ENCODE measurements around the gene PIP5K1A.
A peak's percentile ranks its signal among the peaks of the same experiment; 100 is the strongest.

DNA sequence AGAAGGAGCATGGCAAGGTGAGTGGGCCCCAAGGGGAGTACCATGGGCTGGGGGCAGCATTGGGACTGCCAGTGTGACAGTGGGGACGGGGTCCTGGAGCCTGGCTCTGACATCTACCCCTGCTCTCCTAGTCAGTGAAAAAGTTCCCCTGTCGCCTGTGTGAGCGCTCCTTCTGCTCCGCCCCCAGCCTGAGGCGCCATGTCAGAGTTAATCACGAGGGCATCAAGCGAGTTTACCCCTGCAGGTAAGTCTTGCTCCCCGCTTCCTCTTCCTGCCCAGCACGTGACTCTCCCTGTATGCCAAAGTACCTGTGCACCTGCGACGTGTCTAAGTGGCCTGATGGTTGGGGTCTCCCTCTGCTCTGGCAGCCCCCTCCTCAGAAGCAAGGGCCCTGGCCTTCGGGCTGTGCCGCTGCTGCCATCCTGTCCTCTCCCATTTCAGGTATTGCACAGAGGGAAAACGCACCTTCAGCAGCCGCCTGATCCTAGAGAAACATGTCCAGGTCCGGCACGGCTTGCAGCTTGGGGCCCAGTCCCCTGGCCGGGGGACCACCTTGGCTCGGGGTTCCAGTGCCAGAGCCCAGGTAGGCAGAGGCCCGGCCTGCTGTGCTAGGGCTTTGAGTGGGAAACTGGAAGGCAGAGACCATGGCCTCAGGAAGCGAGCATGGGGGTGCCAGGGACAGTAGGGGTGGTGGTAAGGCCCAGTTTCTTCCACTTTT is 91.8 kb downstream of the PIP5K1A start:
- no peak for TF ChIP-seq CBX5 (IDR thresholded peaks at IDR 0.05; ENCODE audit: borderline replicate concordance, low read depth)
- no peak for TF ChIP-seq ATF1 (CRISPR knock-in tag; IDR thresholded peaks at IDR 0.05)
- no peak for TF ChIP-seq ATF1 (tag; IDR thresholded peaks at IDR 0.05)
- 0 out of 2 replicates have a peak, but pooled peaks have one; percentile 44 for TF ChIP-seq POLR2A (conservative IDR thresholded peaks at IDR 0.05)
- TF ChIP-seq, protein P1, sequence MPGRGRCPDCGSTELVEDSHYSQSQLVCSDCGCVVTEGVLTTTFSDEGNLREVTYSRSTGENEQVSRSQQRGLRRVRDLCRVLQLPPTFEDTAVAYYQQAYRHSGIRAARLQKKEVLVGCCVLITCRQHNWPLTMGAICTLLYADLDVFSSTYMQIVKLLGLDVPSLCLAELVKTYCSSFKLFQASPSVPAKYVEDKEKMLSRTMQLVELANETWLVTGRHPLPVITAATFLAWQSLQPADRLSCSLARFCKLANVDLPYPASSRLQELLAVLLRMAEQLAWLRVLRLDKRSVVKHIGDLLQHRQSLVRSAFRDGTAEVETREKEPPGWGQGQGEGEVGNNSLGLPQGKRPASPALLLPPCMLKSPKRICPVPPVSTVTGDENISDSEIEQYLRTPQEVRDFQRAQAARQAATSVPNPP (IDR thresholded peaks at IDR 0.05; ENCODE audit: borderline replicate concordance, insufficient read depth, insufficient read length) = no peak
- no peak for TF ChIP-seq HNRNPH1 (optimal IDR thresholded peaks at IDR 0.05; ENCODE audit: low read depth, low read length)
- TF ChIP-seq MXI1 (IDR thresholded peaks at IDR 0.05; ENCODE audit: low read depth, low read length) = no peak
- no peak for TF ChIP-seq HDGF (IDR thresholded peaks at IDR 0.05)
- TF ChIP-seq CHCHD3 (CRISPR knock-in tag; IDR thresholded peaks at IDR 0.05) = no peak
- TF ChIP-seq, protein P2, sequence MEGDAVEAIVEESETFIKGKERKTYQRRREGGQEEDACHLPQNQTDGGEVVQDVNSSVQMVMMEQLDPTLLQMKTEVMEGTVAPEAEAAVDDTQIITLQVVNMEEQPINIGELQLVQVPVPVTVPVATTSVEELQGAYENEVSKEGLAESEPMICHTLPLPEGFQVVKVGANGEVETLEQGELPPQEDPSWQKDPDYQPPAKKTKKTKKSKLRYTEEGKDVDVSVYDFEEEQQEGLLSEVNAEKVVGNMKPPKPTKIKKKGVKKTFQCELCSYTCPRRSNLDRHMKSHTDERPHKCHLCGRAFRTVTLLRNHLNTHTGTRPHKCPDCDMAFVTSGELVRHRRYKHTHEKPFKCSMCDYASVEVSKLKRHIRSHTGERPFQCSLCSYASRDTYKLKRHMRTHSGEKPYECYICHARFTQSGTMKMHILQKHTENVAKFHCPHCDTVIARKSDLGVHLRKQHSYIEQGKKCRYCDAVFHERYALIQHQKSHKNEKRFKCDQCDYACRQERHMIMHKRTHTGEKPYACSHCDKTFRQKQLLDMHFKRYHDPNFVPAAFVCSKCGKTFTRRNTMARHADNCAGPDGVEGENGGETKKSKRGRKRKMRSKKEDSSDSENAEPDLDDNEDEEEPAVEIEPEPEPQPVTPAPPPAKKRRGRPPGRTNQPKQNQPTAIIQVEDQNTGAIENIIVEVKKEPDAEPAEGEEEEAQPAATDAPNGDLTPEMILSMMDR (IDR thresholded peaks at IDR 0.05 in 2 of 3, conservative IDR thresholded peaks at IDR 0.05 in 1 of 3; ENCODE audit: insufficient read depth in 2 of 3, low read depth in 1 of 3, low read length in 3 of 3) = no peak
- TF ChIP-seq U2AF1 (optimal IDR thresholded peaks at IDR 0.05; ENCODE audit: low read depth, low read length) = no peak
- TF ChIP-seq, protein P3, sequence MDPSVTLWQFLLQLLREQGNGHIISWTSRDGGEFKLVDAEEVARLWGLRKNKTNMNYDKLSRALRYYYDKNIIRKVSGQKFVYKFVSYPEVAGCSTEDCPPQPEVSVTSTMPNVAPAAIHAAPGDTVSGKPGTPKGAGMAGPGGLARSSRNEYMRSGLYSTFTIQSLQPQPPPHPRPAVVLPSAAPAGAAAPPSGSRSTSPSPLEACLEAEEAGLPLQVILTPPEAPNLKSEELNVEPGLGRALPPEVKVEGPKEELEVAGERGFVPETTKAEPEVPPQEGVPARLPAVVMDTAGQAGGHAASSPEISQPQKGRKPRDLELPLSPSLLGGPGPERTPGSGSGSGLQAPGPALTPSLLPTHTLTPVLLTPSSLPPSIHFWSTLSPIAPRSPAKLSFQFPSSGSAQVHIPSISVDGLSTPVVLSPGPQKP (CRISPR knock-in tag; IDR thresholded peaks at IDR 0.05) = no peak
- TF ChIP-seq SAFB2 (IDR thresholded peaks at IDR 0.05; ENCODE audit: borderline replicate concordance, low read depth, low read length, severe bottlenecking) = no peak
- TF ChIP-seq, protein P4, sequence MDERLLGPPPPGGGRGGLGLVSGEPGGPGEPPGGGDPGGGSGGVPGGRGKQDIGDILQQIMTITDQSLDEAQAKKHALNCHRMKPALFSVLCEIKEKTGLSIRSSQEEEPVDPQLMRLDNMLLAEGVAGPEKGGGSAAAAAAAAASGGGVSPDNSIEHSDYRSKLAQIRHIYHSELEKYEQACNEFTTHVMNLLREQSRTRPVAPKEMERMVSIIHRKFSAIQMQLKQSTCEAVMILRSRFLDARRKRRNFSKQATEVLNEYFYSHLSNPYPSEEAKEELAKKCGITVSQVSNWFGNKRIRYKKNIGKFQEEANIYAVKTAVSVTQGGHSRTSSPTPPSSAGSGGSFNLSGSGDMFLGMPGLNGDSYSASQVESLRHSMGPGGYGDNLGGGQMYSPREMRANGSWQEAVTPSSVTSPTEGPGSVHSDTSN (CRISPR knock-in tag; IDR thresholded peaks at IDR 0.05; ENCODE audit: low read depth) = no peak
- TF ChIP-seq, protein P4 (tag; conservative IDR thresholded peaks at IDR 0.05; ENCODE audit: low read depth) = no peak

Measured in K562 (cell line).